A673 (cell line): ENCODE data around the gene LRRC71. TPM values are rescaled to one million over a fixed set of nuclear protein-coding genes. Genes with fewer than 3 reads are reported as not detected.

Source experiments
- BruUV-seq: library from RNA; stranded (reverse); fragments of 400-500 nt; replicated peaks from 2 replicates; lab custom pipeline; 2021; lab: Mats Ljungman, UMichigan
- CTCF ChIA-PET: fragments of 300-600 bp; sonication (Branson Sonifier 250); formaldehyde crosslinking; loops from one replicate; lab custom pipeline; 2022; ENCODE audit warnings: antibody characterized with exemption; lab: Charles Lee
- POLR2A ChIA-PET: fragments of 300-600 bp; sonication (Branson Sonifier 250); formaldehyde crosslinking; loops from one replicate; lab custom pipeline; 2022; ENCODE audit warnings: antibody characterized with exemption; ENCODE audit not compliant: low non-redundant PET; lab: Charles Lee
- DNase-seq: peaks from one replicate; pipeline ENCODE4 v3.0.0-alpha.2; 2015; ENCODE audit warnings: low spot score
- H3K27ac ChIP-seq: fragments of 200-600 bp; sonication (generic); 2 replicates; pipeline ENCODE4 v1.5.1; 2016; ENCODE audit warnings: mixed run types, low read depth, mild to moderate bottlenecking, mixed read lengths, antibody characterized with exemption, low read length; ENCODE audit not compliant: poor library complexity, severe bottlenecking
- H3K27me3 ChIP-seq: fragments of 200-600 bp; sonication (generic); replicated peaks from 2 replicates; pipeline ENCODE4 v1.6.1; 2017; ENCODE audit warnings: mixed run types, low read depth, mild to moderate bottlenecking, mixed read lengths, antibody characterized with exemption, low read length; ENCODE audit not compliant: insufficient read depth, poor library complexity
- H3K36me3 ChIP-seq: fragments of 200-600 bp; sonication (generic); 2 replicates; pipeline ENCODE4 v1.6.1; 2016; ENCODE audit warnings: mixed run types, mild to moderate bottlenecking, mixed read lengths, antibody characterized with exemption, low read length; ENCODE audit not compliant: insufficient read depth, poor library complexity, severe bottlenecking
- H3K4me1 ChIP-seq: fragments of 200-600 bp; sonication (generic); 2 replicates; pipeline ENCODE4 v1.6.1; 2017; ENCODE audit warnings: mixed run types, mild to moderate bottlenecking, mixed read lengths, antibody characterized with exemption, low read length; ENCODE audit not compliant: insufficient read depth, poor library complexity, severe bottlenecking
- H3K4me3 ChIP-seq: fragments of 200-600 bp; sonication (generic); 2 replicates; pipeline ENCODE4 v1.5.1; 2016; ENCODE audit warnings: low read depth, mixed run types, mild to moderate bottlenecking, mixed read lengths, low read length; ENCODE audit not compliant: poor library complexity, severe bottlenecking
- H3K9me3 ChIP-seq: fragments of 200-600 bp; sonication (generic); 2 replicates; pipeline ENCODE4 v1.6.1; 2016; ENCODE audit warnings: mixed run types, low read depth, mild to moderate bottlenecking, mixed read lengths, antibody characterized with exemption, low read length; ENCODE audit not compliant: poor library complexity, severe bottlenecking
- CTCF ChIP-seq: fragments of 300-800, 200-600 bp; sonication (generic); conservative IDR thresholded peaks from 2 replicates; pipeline ENCODE4 v1.5.1; 2017; ENCODE audit warnings: low read depth, mild to moderate bottlenecking, antibody characterized with exemption, low read length, moderate library complexity, mixed read lengths
- EZH2 ChIP-seq: fragments of 200-600 bp; sonication (generic); IDR thresholded peaks from 2 replicates; pipeline ENCODE4 v1.6.1; 2017; ENCODE audit warnings: borderline replicate concordance, low read depth, mild to moderate bottlenecking, mixed read lengths, antibody characterized with exemption, low read length; ENCODE audit not compliant: poor library complexity, severe bottlenecking
- intact Hi-C: fragments of 100-400 bp; cut with micrococcal nuclease; formaldehyde crosslinking; loops from one replicate; pipeline ENCODE4 v1.10.0; 2022; ENCODE audit not compliant: unreplicated experiment
- total RNA-seq: library from RNA; stranded (reverse); gene quantifications from 2 replicates; pipeline ENCODE4 v1.2.3, GENCODE V29; 2021

LRRC71 gene
- total RNA-seq, 1 experiment from 2014 or later: not detected

GRCh38 chr1:156874572-156875340, 45.7 kb upstream of the LRRC71 start:
- CTCF ChIA-PET: interaction anchor here (0.6 kb wide), 2 partner anchors 74 to 444 kb away, joined by 3 to 4 read pairs; no protein-coding TSS in a partner anchor
- H3K4me3 ChIP-seq: no peak overlapping the region
- TF ChIP-seq CTCF: no peak
- no peak for TF ChIP-seq EZH2
- H3K9me3 ChIP-seq: no peaks in the 10 kb centered on the region
- intact Hi-C loops: no loop called here
- H3K27me3 ChIP-seq: no peaks in the 10 kb centered on the region
- DNase-seq: no peak
- H3K27ac ChIP-seq: no peak overlapping the region
- H3K36me3 ChIP-seq: no peaks in the 10 kb centered on the region
- H3K4me1 ChIP-seq: no peaks in the 10 kb centered on the region
- BruUV-seq: no TSS peak
- POLR2A ChIA-PET: no interaction called here

GRCh38 chr1:156875341-156875615, 45.2 kb upstream of the LRRC71 start:
- CTCF ChIA-PET: no interaction called here

GRCh38 chr1:156876281-156876680, 44.2 kb upstream of the LRRC71 start:
- CTCF ChIA-PET: no interaction called here
- intact Hi-C loops: no loop called here
- no TSS peak for BruUV-seq
- H3K4me3 ChIP-seq: no peak overlapping the region
- DNase-seq: no peak
- TF ChIP-seq CTCF: no peak
- H3K27ac ChIP-seq: no peak overlapping the region
- H3K36me3 ChIP-seq: no peaks in the 10 kb centered on the region
- H3K4me1 ChIP-seq: no peaks in the 10 kb centered on the region
- H3K27me3 ChIP-seq: no peaks in the 10 kb centered on the region
- no peaks in the 10 kb centered on the region for H3K9me3 ChIP-seq
- POLR2A ChIA-PET: no interaction called here

More at GRCh38 chr1:156875341-156875615, 45.2 kb upstream of the LRRC71 start:
- no peak overlapping the region for H3K4me3 ChIP-seq
- no peak overlapping the region for H3K27ac ChIP-seq
- no TSS peak for BruUV-seq
- H3K27me3 ChIP-seq: no peaks in the 10 kb centered on the region
- intact Hi-C loops: no loop called here
- TF ChIP-seq EZH2: no peak
- no peak for TF ChIP-seq CTCF
- DNase-seq: no peak
- H3K4me1 ChIP-seq: no peaks in the 10 kb centered on the region
- no peaks in the 10 kb centered on the region for H3K36me3 ChIP-seq
- POLR2A ChIA-PET: no interaction called here
- H3K9me3 ChIP-seq: no peaks in the 10 kb centered on the region
